Epithelial cell of proximal tubule (primary cell): ENCODE data around the gene IL9. TPM values are rescaled to one million over a fixed set of nuclear protein-coding genes. Genes with fewer than 3 reads are reported as not detected.
"Not testable (repeated sequence)": the region's sequence is repeated elsewhere in the genome, so short reads cannot be mapped to it uniquely, and the experiment has no call there.

ENCODE experiments used
- DNase-seq: peaks from one replicate; pipeline ENCODE4 v3.0.0-alpha.2; 2011; ENCODE audit warnings: low read depth
- H3K4me3 ChIP-seq: 2 replicates; pipeline ENCODE4 v1.5.1; 2011; ENCODE audit warnings: low read depth, mild to moderate bottlenecking, low read length
- CTCF ChIP-seq: conservative IDR thresholded peaks from 2 replicates; pipeline ENCODE4 v1.5.1; 2012; ENCODE audit warnings: low read depth, mild to moderate bottlenecking, low read length
- total RNA-seq: library from RNA; depleted of rRNA; stranded (reverse); fragments of >200 nt; gene quantifications from 2 replicates; pipeline ENCODE4 v1.2.3, GENCODE V29; 2015

IL9 gene
- total RNA-seq, 1 donor from 2014 or later = not detected

- no peak for TF ChIP-seq CTCF
- H3K4me3 ChIP-seq = no peak overlapping the region
- DNase-seq = no peak
Observed at GRCh38 chr5:135866016-135866415, 29.6 kb downstream of the IL9 start.

- no peak for DNase-seq
Observed at GRCh38 chr5:135864503-135865435, 30.9 kb downstream of the IL9 start.

GRCh38 chr5:135862744-135863143, 32.9 kb downstream of the IL9 start:
- DNase-seq = no peak
- H3K4me3 ChIP-seq = no peak overlapping the region
- no peak for TF ChIP-seq CTCF

More at GRCh38 chr5:135864503-135865435, 30.9 kb downstream of the IL9 start:
- no peak for TF ChIP-seq CTCF
- no peak overlapping the region for H3K4me3 ChIP-seq

GRCh38 chr5:135862086-135862485, 33.6 kb downstream of the IL9 start:
- no peak for TF ChIP-seq CTCF
- no peak for DNase-seq
- no peak overlapping the region for H3K4me3 ChIP-seq

GRCh38 chr5:135861641-135862040, 34.0 kb downstream of the IL9 start:
- no peak overlapping the region for H3K4me3 ChIP-seq
- DNase-seq = no peak
- TF ChIP-seq CTCF = no peak

GRCh38 chr5:135859641-135860040, 36.0 kb downstream of the IL9 start:
- DNase-seq = no peak
- no peak for TF ChIP-seq CTCF
- H3K4me3 ChIP-seq = no peak overlapping the region

GRCh38 chr5:135859186-135859585, 36.5 kb downstream of the IL9 start:
- H3K4me3 ChIP-seq, DNase-seq: not testable (repeated sequence)
